Endothelial cell of umbilical vein (primary cell): ENCODE data around the gene NOTCH3. TPM values are rescaled to one million over a fixed set of nuclear protein-coding genes. Genes with fewer than 3 reads are reported as not detected.

Source experiments
- BruUV-seq: library from RNA; stranded (reverse); fragments of 400-500 nt; replicated peaks from 2 replicates; lab custom pipeline; 2021; lab: Mats Ljungman, UMichigan
- CTCF ChIA-PET: fragments of 300-600, 350-600 bp; sonication (Branson Sonifier 250); formaldehyde crosslinking; loops from one replicate; lab custom pipeline; 2021; ENCODE audit warnings: antibody characterized with exemption, inconsistent platforms; lab: Charles Lee
- POLR2A ChIA-PET: fragments of 300-600, 350-600 bp; sonication (Branson Sonifier 250); formaldehyde crosslinking; loops from one replicate; lab custom pipeline; 2021; ENCODE audit warnings: antibody characterized with exemption, inconsistent platforms; lab: Charles Lee
- DNase-seq: peaks from one replicate; pipeline ENCODE4 v3.0.0-alpha.2; 2011; ENCODE audit warnings: low read depth, low spot score
- FAIRE-seq: peaks from 2 replicates; lab custom pipeline; 2011; peaks lifted over from hg19 to GRCh38; lab: Jason Lieb, UNC
- H2AFZ ChIP-seq: 2 replicates; pipeline ENCODE4 v1.6.0; 2012; ENCODE audit warnings: low read depth, low read length, control low read depth, inconsistent platforms
- H3K27ac ChIP-seq: 2 replicates; pipeline ENCODE4 v1.5.1; 2011; ENCODE audit warnings: low read depth, mild to moderate bottlenecking, control low read depth, low read length, moderate library complexity; ENCODE audit not compliant: insufficient read depth
- H3K27me3 ChIP-seq, 2 experiments: 2 replicates each; pipeline versions ENCODE4 v1.6.0 to v1.6.1; 2011; ENCODE audit warnings: low read length in 2 of 2, mixed read lengths in 1 of 2; ENCODE audit not compliant: control insufficient read depth in 2 of 2, insufficient read depth in 2 of 2
- H3K36me3 ChIP-seq, 2 experiments: 2 replicates in 1 of 2; 3 replicates in 1 of 2; pipeline ENCODE4 v1.5.1; 2011; ENCODE audit warnings: low read length in 2 of 2, mild to moderate bottlenecking in 1 of 2, moderate library complexity in 1 of 2; ENCODE audit not compliant: control insufficient read depth in 2 of 2, insufficient read depth in 2 of 2; ENCODE audit errors: extremely low read depth in 1 of 2
- H3K4me1 ChIP-seq: 3 replicates; pipeline ENCODE4 v1.5.1; 2011; ENCODE audit warnings: mild to moderate bottlenecking, low read length; ENCODE audit not compliant: control insufficient read depth, insufficient read depth; ENCODE audit errors: extremely low read depth
- H3K4me2 ChIP-seq: 2 replicates; pipeline ENCODE4 v1.6.1; 2011; ENCODE audit warnings: low read length, control low read depth, mixed read lengths; ENCODE audit not compliant: insufficient read depth
- H3K4me3 ChIP-seq, 3 experiments: fragments of 200-600 bp in 1 of 3; sonication (generic), shearing (Covaris generic) in 1 of 3; replicated peaks in 1 of 3; 2 replicates each; pipeline ENCODE4 v1.5.1; 2011 to 2016; ENCODE audit warnings: control low read depth in 3 of 3, low read length in 3 of 3, mild to moderate bottlenecking in 2 of 3, inconsistent platforms in 1 of 3, low read depth in 1 of 3, moderate library complexity in 1 of 3; ENCODE audit not compliant: insufficient read depth in 1 of 3
- H3K79me2 ChIP-seq: 2 replicates; pipeline ENCODE4 v1.6.0; 2012; ENCODE audit warnings: low read length, inconsistent platforms; ENCODE audit not compliant: control insufficient read depth, insufficient read depth
- H3K9ac ChIP-seq: replicated peaks from 2 replicates; pipeline ENCODE3; 2011; ENCODE audit warnings: low read length, control low read depth; ENCODE audit not compliant: insufficient read depth; ENCODE audit errors: extremely low read depth
- H3K9me1 ChIP-seq: replicated peaks from 3 replicates; pipeline ENCODE4 v1.6.0; 2011; ENCODE audit warnings: mild to moderate bottlenecking, low read length; ENCODE audit not compliant: control insufficient read depth, insufficient read depth; ENCODE audit errors: extremely low read depth
- H3K9me3 ChIP-seq: replicated peaks from 2 replicates; pipeline ENCODE4 v1.5.1; 2012; ENCODE audit warnings: low read length, inconsistent platforms; ENCODE audit not compliant: control insufficient read depth, insufficient read depth
- H4K20me1 ChIP-seq: replicated peaks from 2 replicates; pipeline ENCODE3; 2011; ENCODE audit warnings: mild to moderate bottlenecking, low read length; ENCODE audit not compliant: control insufficient read depth, insufficient read depth; ENCODE audit errors: extremely low read depth
- EZH2 ChIP-seq: IDR thresholded peaks from 2 replicates; pipeline ENCODE4 v1.6.1; 2012; ENCODE audit warnings: borderline replicate concordance, low read depth, mild to moderate bottlenecking, moderate library complexity, low read length, inconsistent platforms; ENCODE audit not compliant: severe bottlenecking
- FOS ChIP-seq: IDR thresholded peaks from 2 replicates; pipeline ENCODE4 v1.6.1; 2011; ENCODE audit warnings: mild to moderate bottlenecking, low read length, moderate library complexity, borderline replicate concordance; ENCODE audit not compliant: insufficient read depth
- GATA2 ChIP-seq: IDR thresholded peaks from 2 replicates; pipeline ENCODE4 v1.7.0; 2011; ENCODE audit warnings: low read depth, mild to moderate bottlenecking, moderate library complexity, mixed read lengths, low read length; ENCODE audit not compliant: insufficient read length, insufficient read depth
- JUN ChIP-seq: IDR thresholded peaks from 2 replicates; pipeline ENCODE4 v1.6.1; 2011; ENCODE audit warnings: borderline replicate concordance, low read depth; ENCODE audit not compliant: insufficient read length, insufficient read depth
- MYC ChIP-seq: IDR thresholded peaks from one replicate; pipeline ENCODE4 v1.6.1; 2011; ENCODE audit warnings: mild to moderate bottlenecking, low read depth, low read length
- POLR2A ChIP-seq: IDR thresholded peaks from 2 replicates; pipeline ENCODE4 v1.6.1; 2012; ENCODE audit warnings: low read depth, mild to moderate bottlenecking, control low read depth, low read length
- POLR2AphosphoS5 ChIP-seq: IDR thresholded peaks from 2 replicates; pipeline ENCODE4 v1.6.1; 2012; ENCODE audit warnings: low read depth, mild to moderate bottlenecking, control low read depth, low read length, moderate library complexity; ENCODE audit not compliant: insufficient read depth
- dilution Hi-C: fragments of 300-500 bp; cut with MboI; formaldehyde crosslinking; loops from one replicate; pipeline ENCODE4 v1.15.0; 2019; ENCODE audit warnings: low sequenced_read_pairs; ENCODE audit not compliant: extremely low pct_ligation_motif_present
- intact Hi-C: fragments of 100-400 bp; cut with micrococcal nuclease; formaldehyde crosslinking; loops from one replicate; pipeline ENCODE4 v1.10.0; 2022
- polyA plus RNA-seq, 4 experiments: library from polyadenylated mRNA; depleted of rRNA in 3 of 4; stranded (reverse) in 3 of 4; unstranded in 1 of 4; fragments of >200 nt; gene quantifications; 2 replicates each; pipeline versions ENCODE4 v1.2.1 to v1.2.3, GENCODE V29; 2011 to 2012; ENCODE audit warnings: missing spikeins in 1 of 4
- total RNA-seq: library from RNA; stranded (reverse); gene quantifications from 2 replicates; pipeline ENCODE4 v1.2.3, GENCODE V29; 2021
- TF ChIP-seq, protein P1 (sequence below): IDR thresholded peaks from 2 replicates; pipeline ENCODE4 v1.6.1; 2011; ENCODE audit not compliant: insufficient read depth, insufficient read length
- TF ChIP-seq, protein P2 (sequence below), 2 donors: IDR thresholded peaks; 1 replicate in 1 of 2; 2 replicates in 1 of 2; pipeline ENCODE4 v1.5.1; 2011; ENCODE audit warnings: low read length in 2 of 2, mild to moderate bottlenecking in 2 of 2, moderate library complexity in 2 of 2, control low read depth in 1 of 2, inconsistent platforms in 1 of 2, low read depth in 1 of 2; ENCODE audit not compliant: insufficient read depth in 1 of 2; ENCODE audit errors: extremely low read depth in 1 of 2

Gene NOTCH3
- total and polyA plus RNA-seq, 2 donors (not counting 3 experiments of a cell fraction or from before 2014, with no cell fraction given): 0.63 to 1.5 TPM

DNA sequence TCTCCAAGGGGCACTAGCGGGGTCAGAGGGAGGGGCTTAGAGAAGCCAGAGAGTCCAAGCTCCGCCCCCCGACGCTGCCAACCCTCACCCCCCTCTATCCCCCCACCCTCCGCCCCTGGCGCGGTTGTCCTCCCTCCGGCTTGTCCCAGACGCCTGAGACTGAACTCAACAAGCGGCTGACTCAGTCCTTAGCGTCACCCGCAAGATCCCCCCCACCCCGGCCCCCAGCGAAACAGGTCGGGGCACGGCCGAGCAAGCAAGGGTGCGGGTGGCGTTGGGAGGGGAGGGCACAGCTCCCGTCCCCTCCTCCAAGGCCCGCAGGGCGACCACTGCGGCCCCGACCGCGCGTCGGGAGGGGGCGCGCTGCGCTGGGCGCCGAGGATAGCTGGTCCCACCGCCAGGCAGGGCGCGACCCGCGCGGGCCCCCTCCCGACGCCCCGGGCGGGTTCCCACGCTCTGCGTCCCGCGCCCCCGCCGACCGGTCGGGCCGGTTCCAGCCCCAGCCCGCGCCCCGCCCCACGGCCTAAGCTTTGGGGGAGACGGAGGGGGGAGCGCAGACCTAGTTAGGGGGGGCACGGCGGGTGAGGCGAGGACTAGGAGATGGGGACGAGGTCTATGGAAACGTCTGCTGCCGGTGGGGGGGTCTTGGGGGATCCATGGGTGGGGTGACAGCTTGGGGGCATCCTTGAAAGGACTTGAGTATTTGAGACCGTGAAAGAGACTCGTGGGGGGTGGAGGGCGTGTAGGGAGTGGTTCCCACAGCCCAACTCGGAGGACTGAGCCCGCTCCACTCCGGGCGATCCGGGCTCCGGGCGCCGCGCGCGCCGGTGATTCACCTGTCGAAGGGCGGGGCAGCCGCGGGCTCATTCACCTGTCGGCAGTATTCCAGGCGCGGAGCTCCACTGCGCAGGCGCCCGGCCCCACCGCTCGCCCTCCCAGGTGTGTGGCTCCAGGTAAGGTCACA is 5.1 kb downstream of the NOTCH3 start:
- Histone ChIP-seq H3K4me2 (no peak overlapping the region), H3K36me3 (no peaks in the 10 kb centered on the region), H2AFZ (no peak overlapping the region), H3K9me3 (no peaks in the 10 kb centered on the region), H3K79me2 (no peaks in the 10 kb centered on the region), H3K9me1 (no peaks in the 10 kb centered on the region), H3K9ac (no peak overlapping the region), H3K27me3 (peaks cover 20 to 24% of the 10 kb centered on the region in 2 experiments), H3K27ac (no peak overlapping the region), H3K4me3 (no peak overlapping the region), H3K4me1 (peaks cover 3% of the 10 kb centered on the region), H4K20me1 (no peaks in the 10 kb centered on the region)
- CTCF ChIA-PET: interaction anchor here (0.7 to 1.6 kb wide), 9 partner anchors 10 to 360 kb away, joined by 3 to 8 read pairs (median 4); no protein-coding TSS in a partner anchor
- DNase-seq: no peak
- no TSS peak for BruUV-seq
- intact Hi-C loops: no loop called here
- POLR2A ChIA-PET: no interaction called here
- dilution Hi-C loops: no loop called here
- TF ChIP-seq JUN (no peak), GATA2 (no peak), POLR2A (no peak), POLR2AphosphoS5 (no peak), EZH2 (peak; percentile 39), MYC (no peak), FOS (no peak)
- TF ChIP-seq, protein P1, sequence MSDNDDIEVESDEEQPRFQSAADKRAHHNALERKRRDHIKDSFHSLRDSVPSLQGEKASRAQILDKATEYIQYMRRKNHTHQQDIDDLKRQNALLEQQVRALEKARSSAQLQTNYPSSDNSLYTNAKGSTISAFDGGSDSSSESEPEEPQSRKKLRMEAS: no peak
- TF ChIP-seq, protein P2, sequence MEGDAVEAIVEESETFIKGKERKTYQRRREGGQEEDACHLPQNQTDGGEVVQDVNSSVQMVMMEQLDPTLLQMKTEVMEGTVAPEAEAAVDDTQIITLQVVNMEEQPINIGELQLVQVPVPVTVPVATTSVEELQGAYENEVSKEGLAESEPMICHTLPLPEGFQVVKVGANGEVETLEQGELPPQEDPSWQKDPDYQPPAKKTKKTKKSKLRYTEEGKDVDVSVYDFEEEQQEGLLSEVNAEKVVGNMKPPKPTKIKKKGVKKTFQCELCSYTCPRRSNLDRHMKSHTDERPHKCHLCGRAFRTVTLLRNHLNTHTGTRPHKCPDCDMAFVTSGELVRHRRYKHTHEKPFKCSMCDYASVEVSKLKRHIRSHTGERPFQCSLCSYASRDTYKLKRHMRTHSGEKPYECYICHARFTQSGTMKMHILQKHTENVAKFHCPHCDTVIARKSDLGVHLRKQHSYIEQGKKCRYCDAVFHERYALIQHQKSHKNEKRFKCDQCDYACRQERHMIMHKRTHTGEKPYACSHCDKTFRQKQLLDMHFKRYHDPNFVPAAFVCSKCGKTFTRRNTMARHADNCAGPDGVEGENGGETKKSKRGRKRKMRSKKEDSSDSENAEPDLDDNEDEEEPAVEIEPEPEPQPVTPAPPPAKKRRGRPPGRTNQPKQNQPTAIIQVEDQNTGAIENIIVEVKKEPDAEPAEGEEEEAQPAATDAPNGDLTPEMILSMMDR (IDR thresholded peaks at IDR 0.05; ENCODE audit: extremely low read depth in 1 of 2, insufficient read depth in 1 of 2, low read depth in 1 of 2, low read length in 2 of 2): peak in 1 of 2 donors; percentile 40
- no peak for FAIRE-seq
